GM12878 (cell line): ENCODE data around the gene BORCS6. TPM values are rescaled to one million over a fixed set of nuclear protein-coding genes. Genes with fewer than 3 reads are reported as not detected.

Experiments
- ATAC-seq: fragments of 200-7000 bp; cut with Tn5 transposase; 3 replicates; pipeline ENCODE4 v1.9.1; 2020; ENCODE audit warnings: mild to moderate bottlenecking, moderate library complexity
- BruUV-seq: library from RNA; stranded (reverse); fragments of 400-500 nt; replicated peaks from 2 replicates; lab custom pipeline; 2021; lab: Mats Ljungman, UMichigan
- CTCF ChIA-PET: fragments of 300-600 bp; sonication (Branson Sonifier 250); formaldehyde crosslinking; extraction: SDS; loops from one replicate; lab custom pipeline; 2021; ENCODE audit warnings: inconsistent platforms; lab: Yijun Ruan, JAX
- POLR2A ChIA-PET: fragments of 350-600 bp; formaldehyde crosslinking; extraction: SDS; loops from one replicate; lab custom pipeline; 2021; ENCODE audit warnings: inconsistent platforms; lab: Charles Lee
- RAD21 ChIA-PET: fragments of 300-600 bp; sonication (Branson Sonifier 250); formaldehyde crosslinking; loops from one replicate; lab custom pipeline; 2023; ENCODE audit warnings: antibody characterized with exemption; ENCODE audit not compliant: unreplicated experiment; lab: Charles Lee
- SMC1A ChIA-PET: fragments of 300-600 bp; sonication (Branson Sonifier 250); formaldehyde crosslinking; loops from one replicate; lab custom pipeline; 2023; ENCODE audit not compliant: unreplicated experiment, uncharacterized antibody; lab: Charles Lee
- DNase-seq: peaks from one replicate; pipeline ENCODE4 v3.0.0-alpha.2; 2011; ENCODE audit warnings: low read depth, low spot score
- FAIRE-seq: peaks from 3 replicates; lab custom pipeline; 2011; peaks lifted over from hg19 to GRCh38; lab: Jason Lieb, UNC
- H2AFZ ChIP-seq: 2 replicates; pipeline ENCODE4 v1.6.0; 2011; ENCODE audit warnings: low read depth, low read length, control low read depth; ENCODE audit not compliant: control insufficient read depth
- H3K27ac ChIP-seq: 2 replicates; pipeline ENCODE4 v1.5.1; 2011; ENCODE audit warnings: control low read depth; ENCODE audit not compliant: control insufficient read depth, insufficient read depth
- H3K27me3 ChIP-seq, 2 experiments: replicated peaks in 1 of 2; 2 replicates each; pipeline versions ENCODE4 v1.6.0 to v1.6.1; 2011; ENCODE audit warnings: low read length in 1 of 2; ENCODE audit not compliant: control insufficient read depth in 2 of 2, insufficient read depth in 2 of 2
- H3K36me3 ChIP-seq, 2 experiments: 2 replicates each; pipeline ENCODE4 v1.5.1; 2011; ENCODE audit warnings: low read length in 1 of 2; ENCODE audit not compliant: control insufficient read depth in 2 of 2, insufficient read depth in 2 of 2
- H3K4me1 ChIP-seq: 2 replicates; pipeline ENCODE4 v1.6.1; 2011; ENCODE audit warnings: mild to moderate bottlenecking, low read length, moderate library complexity, mixed read lengths; ENCODE audit not compliant: control insufficient read depth, insufficient read depth
- H3K4me2 ChIP-seq: 2 replicates; pipeline ENCODE4 v1.6.0; 2011; ENCODE audit warnings: control low read depth; ENCODE audit not compliant: control insufficient read depth, insufficient read depth
- H3K4me3 ChIP-seq: fragments of 200-600 bp; sonication (generic); 2 replicates; pipeline ENCODE4 v1.5.1; 2016
- H3K79me2 ChIP-seq: 2 replicates; pipeline ENCODE4 v1.6.0; 2011; ENCODE audit warnings: low read length; ENCODE audit not compliant: control insufficient read depth, insufficient read depth
- H3K9ac ChIP-seq: 2 replicates; pipeline ENCODE4 v1.8.0; 2011; ENCODE audit warnings: low read length, control low read depth, mixed read lengths; ENCODE audit not compliant: control insufficient read depth, insufficient read depth
- H3K9me3 ChIP-seq: replicated peaks from 3 replicates; pipeline ENCODE4 v1.5.1; 2011; ENCODE audit warnings: mild to moderate bottlenecking, low read length; ENCODE audit not compliant: control insufficient read depth, insufficient read depth
- H4K20me1 ChIP-seq: 2 replicates; pipeline ENCODE4 v1.6.0; 2011; ENCODE audit not compliant: control insufficient read depth, insufficient read depth
- EGR1 ChIP-seq, 2 experiments: IDR thresholded peaks; 1 replicate in 1 of 2; 2 replicates in 1 of 2; pipeline ENCODE4 v1.6.1; 2011 to 2012; ENCODE audit warnings: low read depth in 2 of 2, low read length in 2 of 2, borderline replicate concordance in 1 of 2, mild to moderate bottlenecking in 1 of 2, moderate library complexity in 1 of 2
- HDGF ChIP-seq: fragments of 450-650 bp; IDR thresholded peaks from 2 replicates; pipeline ENCODE4 v1.6.1; 2016; ENCODE audit warnings: antibody characterized with exemption
- NBN ChIP-seq: fragments of 450-650 bp; IDR thresholded peaks from 2 replicates; pipeline ENCODE4 v1.6.1; 2016
- NRF1 ChIP-seq: conservative IDR thresholded peaks from 2 replicates; pipeline ENCODE4 v1.6.1; 2011; ENCODE audit warnings: mild to moderate bottlenecking, low read depth, low read length, improper control_type of control experiment
- POU2F2 ChIP-seq: IDR thresholded peaks from 3 replicates; pipeline ENCODE4 v1.6.1; 2011; ENCODE audit warnings: low read depth, mild to moderate bottlenecking, low read length, borderline replicate concordance
- RAD51 ChIP-seq: fragments of 450-650 bp; IDR thresholded peaks from 2 replicates; pipeline ENCODE4 v1.6.1; 2016; ENCODE audit warnings: moderate library complexity, mild to moderate bottlenecking, inconsistent platforms
- RELA ChIP-seq: fragments of 450-650 bp; IDR thresholded peaks from 2 replicates; pipeline ENCODE4 v1.8.0; 2014; ENCODE audit warnings: borderline replicate concordance; ENCODE audit not compliant: partially characterized antibody
- WRNIP1 ChIP-seq: IDR thresholded peaks from 2 replicates; pipeline ENCODE4 v1.6.1; 2011; ENCODE audit warnings: low read depth, low read length, improper control_type of control experiment, borderline replicate concordance
- WGBS: methylation state at CpG from one replicate; pipeline ENCODE4 v1.1.6; 2016; ENCODE audit warnings: low lambda C conversion rate; ENCODE audit not compliant: insufficient replicate concordance, insufficient coverage; ENCODE audit errors: missing lambda C conversion rate; 5-methylcytosine and 5-hydroxymethylcytosine counted together
- in situ Hi-C: fragments of 300-500 bp; cut with MboI; formaldehyde crosslinking; loops from 9 replicates; pipeline ENCODE4 v1.14.3; 2018; ENCODE audit warnings: mixed read lengths
- intact Hi-C: fragments of 100-400 bp; cut with micrococcal nuclease; formaldehyde crosslinking; loops from one replicate; pipeline ENCODE4 v1.14.2; 2022; ENCODE audit not compliant: unreplicated experiment
- polyA plus RNA-seq, 11 experiments: library from polyadenylated mRNA; depleted of rRNA in 4 of 11; unstranded in 6 of 11; stranded (reverse) in 5 of 11; fragments of >200 nt; fragmentation: Nextera tagmentation in 4 of 11; fragmentation: Illumina TruSeq in 1 of 11; extraction: Ambion mirVana in 4 of 11; extraction: Trizol in 1 of 11; gene quantifications; 1 replicate in 1 of 11; 2 replicates in 10 of 11; pipeline versions ENCODE4 v1.2.1 to v1.2.3, GENCODE V29; 2011 to 2016; ENCODE audit warnings: inconsistent platforms in 2 of 11, missing spikeins in 2 of 11, low read depth in 1 of 11
- total RNA-seq, 4 experiments: library from RNA; depleted of rRNA in 3 of 4; stranded (reverse); fragments of >200 nt in 3 of 4; fragmentation: Illumina TruSeq in 1 of 4; extraction: Trizol in 1 of 4; gene quantifications; 2 replicates each; pipeline versions ENCODE4 v1.2.1 to v1.2.3, GENCODE V29; 2013 to 2021
- TF ChIP-seq, protein P1 (sequence below): fragments of 450-650 bp; IDR thresholded peaks from 2 replicates; pipeline ENCODE4 v1.6.1; 2016; ENCODE audit warnings: mild to moderate bottlenecking
- TF ChIP-seq, protein P2 (sequence below): fragments of 450-650 bp; IDR thresholded peaks from 2 replicates; pipeline ENCODE4 v1.6.1; 2016; ENCODE audit warnings: mild to moderate bottlenecking, moderate library complexity, borderline replicate concordance

BORCS6 gene
- total and polyA plus RNA-seq, 10 of the 15 experiments (the other 5 are each of a cell fraction or from before 2014, with no cell fraction given), result 0.37 to 14.1 (median 6.7) TPM

DNA sequence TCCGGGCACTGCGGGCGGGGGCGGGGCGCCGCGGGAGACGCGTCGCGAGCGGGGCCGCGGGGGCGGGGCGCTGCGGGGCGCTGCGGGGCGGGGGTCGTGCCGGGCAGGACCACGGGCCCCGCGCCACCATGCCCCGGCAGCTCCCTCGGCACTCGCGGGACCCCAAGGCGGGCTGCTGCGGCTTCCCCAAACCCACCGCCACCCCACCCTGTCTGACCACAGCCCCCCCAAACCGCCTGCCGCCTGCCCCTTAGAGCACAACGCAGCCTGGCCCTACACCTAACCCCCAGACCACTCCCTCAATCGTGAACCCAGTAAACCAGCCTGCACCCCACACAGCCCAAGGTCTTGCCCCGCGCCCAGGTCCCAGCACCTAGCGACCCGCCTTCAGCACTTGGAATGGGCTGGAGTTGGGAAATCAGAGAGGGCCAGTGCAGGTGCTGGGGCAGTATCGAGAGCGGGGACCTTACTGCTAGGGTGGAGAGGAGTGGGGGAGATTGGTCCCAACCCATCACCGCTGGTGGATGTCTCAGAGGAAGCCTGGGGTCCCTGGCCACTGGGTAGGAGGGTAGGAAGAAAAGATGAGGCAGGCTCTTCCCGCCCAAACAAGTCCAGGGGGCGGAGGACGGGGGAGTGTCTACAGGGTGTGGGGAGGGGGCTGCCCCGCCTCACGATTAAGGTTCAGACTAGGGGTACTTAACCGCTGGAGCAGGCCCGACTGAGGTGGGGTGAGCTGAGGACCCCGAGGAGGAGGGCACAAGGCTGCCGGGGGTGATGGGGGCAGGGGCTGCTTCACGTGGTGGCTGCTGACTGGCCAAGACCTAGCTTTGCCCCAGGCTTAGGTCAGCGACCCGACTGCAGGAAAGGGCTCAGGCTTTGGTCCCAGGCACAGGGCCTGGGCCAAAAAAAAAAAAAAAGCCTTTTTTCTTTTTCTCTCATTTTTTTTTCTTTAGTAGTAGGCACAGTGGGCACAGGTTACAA, 26.7 kb downstream of the BORCS6 start:
- peak overlapping the region; percentile 71; the same call in 1 of the 2 replicates for H3K4me3 ChIP-seq
- peaks cover 0 to 5% of the 10 kb centered on the region in 2 experiments; a peak in 1 of 4 replicates for H3K36me3 ChIP-seq
- peak; percentile 6 for ATAC-seq
- 4% methylated on average over 29 of the region's 55 CpGs for WGBS
- intact Hi-C loops (loop anchor here (5.0 kb wide), 1 partner anchor 101 kb away; no protein-coding TSS in a partner anchor), in situ Hi-C loops (no loop called here)
- no TSS peak for BruUV-seq
- H3K79me2 ChIP-seq, result peaks cover 24% of the 10 kb centered on the region
- peak overlapping the region; percentile 91 for H3K9ac ChIP-seq
- POLR2A ChIA-PET, result interaction anchor here (0.6 to 2.6 kb wide), 8 partner anchors 10 to 553 kb away, joined by 3 to 12 read pairs (median 4); partner anchors contain the start of genes AURKB and BORCS6
- RAD21 ChIA-PET, result interaction anchor here (1.1 to 2.2 kb wide), 4 partner anchors 10 to 132 kb away, joined by 3 to 9 read pairs (median 6); partner anchors contain the start of gene SLC25A35
- no peak for FAIRE-seq
- peak overlapping the region; percentile 94 for H2AFZ ChIP-seq
- H3K4me1 ChIP-seq, result peaks cover 33% of the 10 kb centered on the region
- SMC1A ChIA-PET, result interaction anchor here (0.7 to 1.2 kb wide), 4 partner anchors 10 to 56 kb away, joined by 3 to 7 read pairs (median 4); no protein-coding TSS in a partner anchor
- H3K27ac ChIP-seq, result peak overlapping the region; percentile 66
- H3K4me2 ChIP-seq, result peak overlapping the region; percentile 95
- H3K9me3 ChIP-seq, result no peaks in the 10 kb centered on the region
- TF ChIP-seq RELA (no peak), POU2F2 (no peak), HDGF (peak; percentile 81; the same call in 1 of the 2 replicates), WRNIP1 (no peak), NBN (peak; percentile 61; the same call in 1 of the 2 replicates), EGR1 (IDR thresholded peaks at IDR 0.05; ENCODE audit: borderline replicate concordance in 1 of 2, low read depth in 2 of 2, low read length in 2 of 2) (peak in 1 of 2 experiments; percentile 74; a peak in 1 of 3 replicates), RAD51 (no peak), NRF1 (no peak)
- TF ChIP-seq, protein P1, sequence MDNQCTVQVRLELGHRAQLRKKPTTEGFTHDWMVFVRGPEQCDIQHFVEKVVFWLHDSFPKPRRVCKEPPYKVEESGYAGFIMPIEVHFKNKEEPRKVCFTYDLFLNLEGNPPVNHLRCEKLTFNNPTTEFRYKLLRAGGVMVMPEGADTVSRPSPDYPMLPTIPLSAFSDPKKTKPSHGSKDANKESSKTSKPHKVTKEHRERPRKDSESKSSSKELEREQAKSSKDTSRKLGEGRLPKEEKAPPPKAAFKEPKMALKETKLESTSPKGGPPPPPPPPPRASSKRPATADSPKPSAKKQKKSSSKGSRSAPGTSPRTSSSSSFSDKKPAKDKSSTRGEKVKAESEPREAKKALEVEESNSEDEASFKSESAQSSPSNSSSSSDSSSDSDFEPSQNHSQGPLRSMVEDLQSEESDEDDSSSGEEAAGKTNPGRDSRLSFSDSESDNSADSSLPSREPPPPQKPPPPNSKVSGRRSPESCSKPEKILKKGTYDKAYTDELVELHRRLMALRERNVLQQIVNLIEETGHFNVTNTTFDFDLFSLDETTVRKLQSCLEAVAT, result peak; percentile 77; the same call in 1 of the 2 replicates
- TF ChIP-seq, protein P2, sequence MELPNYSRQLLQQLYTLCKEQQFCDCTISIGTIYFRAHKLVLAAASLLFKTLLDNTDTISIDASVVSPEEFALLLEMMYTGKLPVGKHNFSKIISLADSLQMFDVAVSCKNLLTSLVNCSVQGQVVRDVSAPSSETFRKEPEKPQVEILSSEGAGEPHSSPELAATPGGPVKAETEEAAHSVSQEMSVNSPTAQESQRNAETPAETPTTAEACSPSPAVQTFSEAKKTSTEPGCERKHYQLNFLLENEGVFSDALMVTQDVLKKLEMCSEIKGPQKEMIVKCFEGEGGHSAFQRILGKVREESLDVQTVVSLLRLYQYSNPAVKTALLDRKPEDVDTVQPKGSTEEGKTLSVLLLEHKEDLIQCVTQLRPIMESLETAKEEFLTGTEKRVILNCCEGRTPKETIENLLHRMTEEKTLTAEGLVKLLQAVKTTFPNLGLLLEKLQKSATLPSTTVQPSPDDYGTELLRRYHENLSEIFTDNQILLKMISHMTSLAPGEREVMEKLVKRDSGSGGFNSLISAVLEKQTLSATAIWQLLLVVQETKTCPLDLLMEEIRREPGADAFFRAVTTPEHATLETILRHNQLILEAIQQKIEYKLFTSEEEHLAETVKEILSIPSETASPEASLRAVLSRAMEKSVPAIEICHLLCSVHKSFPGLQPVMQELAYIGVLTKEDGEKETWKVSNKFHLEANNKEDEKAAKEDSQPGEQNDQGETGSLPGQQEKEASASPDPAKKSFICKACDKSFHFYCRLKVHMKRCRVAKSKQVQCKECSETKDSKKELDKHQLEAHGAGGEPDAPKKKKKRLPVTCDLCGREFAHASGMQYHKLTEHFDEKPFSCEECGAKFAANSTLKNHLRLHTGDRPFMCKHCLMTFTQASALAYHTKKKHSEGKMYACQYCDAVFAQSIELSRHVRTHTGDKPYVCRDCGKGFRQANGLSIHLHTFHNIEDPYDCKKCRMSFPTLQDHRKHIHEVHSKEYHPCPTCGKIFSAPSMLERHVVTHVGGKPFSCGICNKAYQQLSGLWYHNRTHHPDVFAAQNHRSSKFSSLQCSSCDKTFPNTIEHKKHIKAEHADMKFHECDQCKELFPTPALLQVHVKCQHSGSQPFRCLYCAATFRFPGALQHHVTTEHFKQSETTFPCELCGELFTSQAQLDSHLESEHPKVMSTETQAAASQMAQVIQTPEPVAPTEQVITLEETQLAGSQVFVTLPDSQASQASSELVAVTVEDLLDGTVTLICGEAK, result peak; percentile 61
- TF ChIP-seq, all 136 proteins: peak for 5
- CTCF ChIA-PET, result interaction anchor here (0.6 to 2.3 kb wide), 3 partner anchors 10 to 1999 kb away, joined by 3 to 11 read pairs (median 7); no protein-coding TSS in a partner anchor
- no peak for DNase-seq
- no peaks in the 10 kb centered on the region for H4K20me1 ChIP-seq
- no peaks in the 10 kb centered on the region for H3K27me3 ChIP-seq
